ENCODE results near the gene SP6. TPM values are rescaled to one million over a fixed set of nuclear protein-coding genes. Genes with fewer than 3 reads are reported as not detected.

Gene SP6
- total RNA-seq, 2 donors from 2014 or later: 0.19 to 0.48 TPM

- DNase-seq (ENCODE audit: low spot score): no peak
- intact Hi-C loops (cut with DNase I): no loop called here
Observed at GRCh38 chr17:47820033-47820789, 30.8 kb downstream of the SP6 start.

DNA sequence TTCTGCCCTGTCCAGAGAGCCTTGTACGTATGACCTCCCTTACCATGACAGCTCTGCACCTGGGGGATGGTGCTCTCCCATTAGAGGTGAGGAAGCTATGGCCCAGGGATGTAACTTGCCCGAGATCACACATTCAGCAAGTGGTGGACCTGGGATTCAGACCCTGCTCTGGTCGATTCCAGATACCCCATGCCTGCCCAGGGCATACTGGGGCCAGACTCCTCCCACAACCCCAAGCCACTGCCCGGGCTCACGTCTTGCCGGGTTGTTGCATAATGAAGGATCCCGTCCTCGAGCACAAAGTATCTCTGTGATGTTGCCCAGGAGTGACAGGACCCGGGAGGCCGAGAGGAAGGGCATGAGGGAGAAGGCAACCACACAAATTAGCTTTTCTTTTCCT is 31.5 kb downstream of the SP6 start:
- no peak for DNase-seq (ENCODE audit: low spot score)
- intact Hi-C loops (cut with DNase I): no loop called here

- no peak for DNase-seq (ENCODE audit: low spot score)
- intact Hi-C loops (cut with DNase I): no loop called here
Observed at GRCh38 chr17:47818002-47818695, 32.8 kb downstream of the SP6 start.

DNA sequence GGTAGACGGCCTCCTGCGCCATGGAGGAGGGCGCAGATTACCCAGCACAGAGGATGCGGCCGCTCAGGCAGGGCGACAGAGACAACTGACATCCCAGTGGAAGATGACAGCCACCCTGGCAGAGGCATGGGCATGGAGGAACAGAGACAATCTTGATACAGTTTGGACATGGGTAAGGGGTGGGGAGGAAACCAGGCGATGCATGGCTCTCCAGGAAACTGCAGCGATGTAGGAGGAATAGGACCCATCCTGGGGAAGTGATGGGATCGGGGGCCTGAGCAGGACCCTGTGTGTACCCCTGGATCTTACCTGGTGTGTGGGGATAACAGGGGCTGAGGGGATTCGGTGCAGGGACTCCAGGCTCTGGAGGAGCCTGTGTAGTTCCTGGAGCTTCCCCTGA is 34.0 kb downstream of the SP6 start:
- DNase-seq (ENCODE audit: low spot score): peak; percentile 11
- intact Hi-C loops (cut with DNase I): no loop called here

DNA sequence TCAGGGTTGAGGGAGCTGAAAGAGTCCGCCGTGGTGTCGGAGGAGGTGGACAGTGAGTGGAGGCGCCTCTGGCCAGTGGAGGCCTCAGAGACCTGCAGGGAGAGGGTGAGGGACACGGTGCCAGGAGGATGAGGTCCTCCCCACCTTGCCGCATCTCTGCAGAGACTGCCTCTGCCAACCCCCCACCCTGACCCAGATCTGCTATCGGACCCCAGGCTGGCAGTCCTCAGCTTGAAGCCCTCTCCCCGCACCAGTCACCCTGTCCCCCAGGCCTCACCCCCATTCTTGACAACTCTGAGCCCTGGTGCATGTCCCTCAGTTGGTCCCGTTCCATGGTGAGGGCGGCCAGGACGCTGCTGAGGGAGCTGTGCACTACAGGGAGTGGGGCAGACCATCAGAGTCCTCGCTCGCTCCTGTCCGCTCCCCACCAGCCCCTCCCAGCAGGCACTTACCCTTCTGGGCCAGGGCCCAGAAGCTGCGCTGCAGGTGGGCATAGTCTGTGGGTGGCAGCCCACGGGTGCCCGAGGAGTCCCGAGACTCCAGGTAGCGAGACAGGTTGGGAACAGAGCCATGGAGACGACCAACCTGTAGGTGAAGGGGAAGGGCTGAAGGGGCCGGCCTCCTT is 34.7 kb downstream of the SP6 start:
- intact Hi-C loops (cut with DNase I): no loop called here
- DNase-seq (ENCODE audit: low spot score): peak; percentile 62

DNA sequence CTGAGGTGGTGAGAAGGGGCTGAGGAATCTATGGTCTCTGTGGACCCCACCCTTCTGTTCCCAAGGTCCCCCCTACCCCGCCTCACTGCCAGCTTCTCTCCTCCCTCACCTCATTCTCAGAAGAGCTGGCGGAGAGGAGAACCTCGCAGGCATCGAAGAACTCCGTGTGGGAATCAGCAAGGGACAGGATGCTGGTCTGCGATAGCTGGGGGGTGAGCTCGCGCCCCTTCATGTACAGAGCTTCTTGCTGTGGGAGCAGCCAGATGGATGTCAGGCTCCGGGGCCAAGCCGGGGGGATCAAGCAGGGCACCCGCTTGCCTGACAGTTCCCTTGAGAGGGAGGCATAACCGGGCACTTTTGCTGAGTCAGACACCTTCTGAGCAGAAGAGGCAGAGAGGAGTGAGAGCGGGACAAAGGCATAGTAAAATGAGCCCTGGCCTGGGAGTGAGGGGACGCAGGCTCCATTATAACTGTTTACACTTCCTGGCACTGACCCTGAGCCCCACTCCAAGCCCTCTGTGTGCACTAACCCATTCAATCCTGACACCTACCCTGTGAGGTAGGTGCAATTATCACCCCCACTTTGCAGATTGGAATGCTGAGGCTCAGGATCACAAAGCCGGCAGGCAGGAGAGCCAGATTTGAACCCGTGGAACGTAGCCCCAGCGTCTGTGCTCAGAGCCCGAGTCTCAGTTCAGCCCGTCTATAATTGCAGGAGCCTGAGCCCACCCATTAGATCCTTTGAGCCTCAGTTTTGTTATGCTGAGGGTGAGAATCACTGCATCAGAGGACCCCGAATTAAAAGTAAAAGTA is 35.7 kb downstream of the SP6 start:
- intact Hi-C loops (cut with DNase I): no loop called here
- peak; percentile 69 for DNase-seq (ENCODE audit: low spot score)

DNA sequence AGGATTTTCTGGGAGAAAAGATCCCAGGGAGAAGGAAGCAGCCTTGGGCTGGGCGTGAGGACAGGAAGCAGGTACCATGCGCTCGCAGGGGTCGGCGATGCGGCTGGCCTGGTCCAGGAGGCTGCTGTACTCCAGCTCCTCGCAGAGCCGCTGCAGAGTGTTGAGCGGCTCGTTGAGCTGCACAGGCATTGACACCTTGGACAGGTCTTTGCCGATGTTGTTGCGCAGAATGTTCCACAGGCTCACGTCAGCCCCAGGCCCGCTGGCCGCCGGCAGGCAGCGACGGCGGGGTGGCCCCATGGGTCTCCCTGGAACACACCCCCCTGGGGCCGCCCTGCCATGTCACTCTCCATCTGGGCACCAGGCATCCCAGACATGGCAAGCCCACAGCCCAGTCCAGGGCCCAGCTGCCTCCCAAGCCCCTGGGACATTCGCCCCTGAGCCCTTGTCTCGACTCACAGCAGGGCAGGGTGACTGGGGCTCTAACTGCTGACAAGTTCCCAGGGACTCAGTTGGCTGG is 37.4 kb downstream of the SP6 start:
- DNase-seq (ENCODE audit: low spot score): peak; percentile 73
- intact Hi-C loops (cut with DNase I): loop anchor here in 1 of 2 donors (5.0 kb wide), 1 partner anchor 116 kb away; no protein-coding TSS in a partner anchor

- intact Hi-C loops (cut with DNase I): loop anchor here in 1 of 2 donors (5.0 kb wide), 1 partner anchor 116 kb away; no protein-coding TSS in a partner anchor
- DNase-seq (ENCODE audit: low spot score): peak; percentile 78
Observed at GRCh38 chr17:47813077-47813476, 37.9 kb downstream of the SP6 start.

GRCh38 chr17:47812146-47812920 is 38.6 kb downstream of the SP6 start:
- intact Hi-C loops (cut with DNase I): loop anchor here in 1 of 2 donors (5.0 kb wide), 1 partner anchor 115 kb away; no protein-coding TSS in a partner anchor
- DNase-seq (ENCODE audit: low spot score): peak; percentile 69

DNA sequence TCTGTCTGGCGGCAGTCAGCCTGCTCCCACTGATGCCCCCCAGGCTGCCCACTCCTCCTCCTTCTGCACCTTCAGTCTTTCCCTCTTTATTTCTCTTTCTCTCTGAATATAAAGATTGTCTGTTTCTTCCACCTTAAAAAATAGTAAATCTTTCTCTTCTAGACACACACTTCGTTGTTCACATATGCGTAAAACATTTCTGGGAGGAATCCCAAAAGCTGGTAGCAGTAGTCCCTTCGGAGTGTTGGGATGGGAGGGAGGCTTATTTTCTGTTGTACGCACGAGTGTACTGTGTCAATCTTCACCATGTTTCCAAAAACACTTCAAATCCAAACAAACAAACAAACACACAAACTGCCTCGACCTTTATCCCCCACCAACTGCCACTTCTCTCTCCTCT is 39.3 kb downstream of the SP6 start:
- no peak for DNase-seq (ENCODE audit: low spot score)
- intact Hi-C loops (cut with DNase I): loop anchor here in 1 of 2 donors (5.0 kb wide), 1 partner anchor 114 kb away; no protein-coding TSS in a partner anchor

GRCh38 chr17:47810901-47811635 is 39.9 kb downstream of the SP6 start:
- intact Hi-C loops (cut with DNase I): loop anchor here in 1 of 2 donors (5.0 kb wide), 1 partner anchor 114 kb away; no protein-coding TSS in a partner anchor

DNA sequence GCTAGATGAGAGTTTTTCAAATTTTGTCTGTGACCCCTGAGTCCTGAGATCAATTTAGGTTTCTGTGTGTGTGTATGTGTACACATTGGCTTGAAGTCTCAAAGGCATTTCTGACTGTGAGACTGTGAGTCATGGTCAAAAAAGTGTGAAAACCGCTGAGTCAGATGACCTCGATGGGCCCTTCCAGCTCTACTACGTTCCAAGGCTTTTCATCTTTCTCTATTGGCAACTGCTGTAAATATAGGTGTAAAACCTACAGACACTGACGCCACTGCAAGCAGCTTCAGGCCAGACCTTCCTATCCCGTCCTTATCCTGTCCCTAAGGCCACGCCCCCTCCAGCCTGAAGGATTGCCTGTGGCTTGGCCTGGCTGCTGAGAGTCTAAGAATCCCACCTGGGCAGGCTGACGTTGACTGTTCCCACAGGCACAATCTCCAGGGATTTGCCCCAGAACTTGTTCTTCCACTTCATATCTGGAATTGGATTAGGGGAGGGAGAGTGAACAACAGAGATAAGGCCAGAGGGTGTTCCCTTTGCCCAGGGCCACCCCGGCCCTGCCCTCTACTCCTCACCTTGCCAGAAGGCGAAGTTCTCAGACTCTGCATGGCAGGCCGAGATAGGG is 40.7 kb downstream of the SP6 start:
- intact Hi-C loops (cut with DNase I): loop anchor here in 1 of 2 donors (5.0 kb wide), 1 partner anchor 113 kb away; no protein-coding TSS in a partner anchor
- DNase-seq (ENCODE audit: low spot score): peak; percentile 66

More at GRCh38 chr17:47810901-47811635, 39.9 kb downstream of the SP6 start:
- DNase-seq (ENCODE audit: low spot score): peak; percentile 58

DNA sequence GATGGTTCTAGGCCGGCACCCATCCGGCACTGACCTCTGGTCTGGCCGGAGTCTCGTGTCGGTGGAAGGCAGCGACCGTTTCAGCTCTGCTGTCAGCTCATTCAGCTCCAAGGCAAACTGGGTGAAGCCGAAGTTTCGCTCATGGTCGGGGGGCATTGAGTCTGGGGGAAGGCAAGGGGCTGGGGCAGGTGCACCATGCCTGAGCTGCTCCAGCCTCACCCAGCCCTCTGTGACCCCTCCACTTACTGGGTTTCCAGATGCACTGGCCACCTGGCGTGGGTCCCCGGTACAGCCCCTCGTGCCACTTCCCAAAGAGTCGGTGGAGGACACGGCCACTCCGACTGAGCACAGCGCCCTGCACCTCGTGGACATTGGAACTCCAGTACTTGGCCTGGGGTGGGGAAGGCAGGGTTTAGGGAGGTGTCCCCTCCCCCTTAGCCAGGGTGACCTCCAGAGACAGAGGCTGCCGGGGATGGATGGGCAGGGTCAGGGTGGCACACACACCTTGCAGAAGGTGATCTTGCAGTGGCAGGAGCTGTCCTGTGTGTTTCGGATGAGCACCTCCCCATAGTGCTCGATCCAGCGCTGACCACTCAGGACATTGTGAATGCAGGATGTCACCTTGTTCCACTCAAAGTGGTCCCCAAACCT is 42.0 kb downstream of the SP6 start:
- peak; percentile 67 for DNase-seq (ENCODE audit: low spot score)
- intact Hi-C loops (cut with DNase I): no loop called here

GRCh38 chr17:47808036-47808829 is 42.7 kb downstream of the SP6 start:
- intact Hi-C loops (cut with DNase I): no loop called here
- DNase-seq (ENCODE audit: low spot score): peak; percentile 66

DNA sequence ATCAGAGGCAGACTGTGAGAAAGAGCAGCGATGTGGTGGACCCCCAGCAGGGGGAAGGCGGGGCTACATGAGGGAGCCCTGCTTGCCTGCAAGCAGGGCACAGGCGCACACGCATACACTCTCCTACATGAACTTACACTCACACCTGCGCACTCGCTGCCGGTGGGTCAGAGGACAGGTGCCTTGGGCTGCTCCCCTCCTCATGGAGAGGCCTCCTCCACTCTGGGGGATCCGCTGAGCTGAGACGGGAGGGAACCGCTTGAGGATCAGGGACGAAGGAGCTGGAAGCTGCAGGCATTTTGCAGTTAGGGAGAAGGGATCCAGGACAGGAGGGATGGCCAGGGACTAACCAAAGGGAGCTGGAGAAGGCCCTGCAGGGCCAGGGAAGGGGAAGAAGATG is 43.5 kb downstream of the SP6 start:
- peak; percentile 30 for DNase-seq (ENCODE audit: low spot score)
- intact Hi-C loops (cut with DNase I): no loop called here

- DNase-seq (ENCODE audit: low spot score): peak; percentile 25
- intact Hi-C loops (cut with DNase I): no loop called here
Observed at GRCh38 chr17:47806913-47807255, 44.1 kb downstream of the SP6 start.
